ELF-1 (cell line): ENCODE measurements around the gene PLPP4.

Experiments
- DNase-seq: peaks from one replicate; pipeline ENCODE4 v3.0.0-alpha.2; 2016; ENCODE audit warnings: low read depth, low spot score

Gene PLPP4

DNA sequence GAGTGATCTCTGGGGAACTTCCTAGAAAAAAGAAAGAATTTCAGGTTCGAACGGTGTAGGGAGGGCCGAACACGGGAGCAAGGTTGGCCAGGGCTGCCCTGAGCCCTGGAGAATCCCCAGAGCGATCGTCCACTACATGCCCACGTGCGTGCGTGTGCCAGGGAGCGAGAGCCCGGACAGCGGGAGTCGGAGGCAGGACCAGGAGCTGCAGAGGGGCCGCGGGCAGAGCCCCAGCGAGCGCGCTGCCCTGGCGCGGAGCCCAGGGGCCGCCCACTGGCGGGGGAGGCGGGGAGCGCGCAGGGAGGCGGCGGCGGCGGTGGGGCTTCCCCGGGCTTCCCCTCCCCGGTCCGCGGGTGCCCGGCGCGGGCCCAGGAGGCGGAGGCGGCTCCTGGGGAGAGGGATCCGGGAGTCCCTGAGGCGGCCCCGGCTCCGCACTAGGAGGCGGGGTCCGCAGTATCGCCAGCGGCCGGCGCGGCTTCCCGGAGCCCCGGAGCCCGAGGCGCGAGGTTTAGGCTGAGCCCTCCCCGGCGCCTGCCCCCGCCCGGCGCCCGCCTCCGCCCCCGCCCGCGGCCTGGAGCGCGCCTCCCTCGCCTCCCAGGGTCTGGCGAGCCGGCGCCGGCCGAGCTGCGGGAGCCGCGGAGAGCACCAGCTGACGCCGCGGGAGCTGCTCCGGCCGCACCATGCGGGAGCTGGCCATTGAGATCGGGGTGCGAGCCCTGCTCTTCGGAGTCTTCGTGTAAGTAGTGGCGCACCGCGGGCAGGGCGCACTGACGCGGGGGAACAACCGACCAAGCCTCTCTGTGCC, at the start of gene PLPP4:
Gene PLPP4 (plus strand): TSS at position 602 of the 805 bp plus-strand sequence. CDS start 79 bp downstream, at position 681.
- peak; percentile 31 for DNase-seq

DNA sequence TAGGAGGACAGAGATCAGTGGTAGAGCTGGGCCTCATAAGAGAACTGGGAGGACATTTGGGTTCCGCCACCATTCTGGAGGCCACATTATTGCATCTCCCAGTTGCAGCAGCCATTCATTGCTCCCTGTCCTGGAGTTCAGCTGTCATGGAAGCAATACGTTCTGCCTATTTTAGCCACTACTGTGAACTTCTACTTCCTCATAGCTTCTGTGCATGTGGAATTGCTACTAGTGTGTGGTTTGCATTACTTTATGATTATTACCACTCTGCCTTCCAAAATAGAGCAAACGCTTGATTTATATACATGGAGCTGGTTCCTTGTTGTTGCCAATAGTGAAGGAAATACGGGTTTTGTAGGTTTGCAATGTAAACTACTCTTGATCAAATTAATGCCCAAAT, 47.2 kb upstream of the PLPP4 start:
- DNase-seq, result no peak

- no peak for DNase-seq
Measured at GRCh38 chr10:120414946-120415345, 42.1 kb upstream of the PLPP4 start.

DNA sequence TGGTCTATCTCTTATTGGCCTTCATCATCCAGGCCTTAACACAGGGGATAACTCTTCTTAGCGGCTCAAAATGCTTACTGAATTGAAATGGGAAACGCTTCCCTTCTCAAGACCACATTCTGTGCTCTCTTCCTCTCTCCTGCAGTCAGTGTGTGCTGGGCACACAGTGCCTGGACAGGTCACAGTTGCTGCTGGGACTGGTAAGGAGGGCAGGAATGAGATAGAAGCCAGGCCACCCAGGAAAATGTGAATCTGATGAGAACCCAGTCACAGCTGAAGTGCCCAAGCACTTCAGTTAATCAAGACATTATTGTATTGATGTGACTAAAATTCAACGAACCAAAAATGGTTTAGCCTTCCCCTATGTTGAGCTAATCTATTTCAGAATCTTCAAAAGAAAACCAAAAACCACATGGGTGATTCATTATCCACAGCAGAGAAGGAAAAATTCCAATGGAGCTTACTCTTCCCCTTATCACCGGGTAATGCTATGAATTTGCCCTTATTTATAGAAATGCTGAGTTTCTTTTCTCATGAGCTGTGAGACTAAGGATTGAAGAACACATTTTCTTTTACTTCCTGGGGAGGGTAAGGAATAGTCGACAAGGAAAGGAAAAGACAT, 41.2 kb upstream of the PLPP4 start:
- no peak for DNase-seq

- no peak for DNase-seq
Measured at GRCh38 chr10:120420421-120420820, 36.6 kb upstream of the PLPP4 start.

- no peak for DNase-seq
Measured at GRCh38 chr10:120421250-120421649, 35.8 kb upstream of the PLPP4 start.

DNA sequence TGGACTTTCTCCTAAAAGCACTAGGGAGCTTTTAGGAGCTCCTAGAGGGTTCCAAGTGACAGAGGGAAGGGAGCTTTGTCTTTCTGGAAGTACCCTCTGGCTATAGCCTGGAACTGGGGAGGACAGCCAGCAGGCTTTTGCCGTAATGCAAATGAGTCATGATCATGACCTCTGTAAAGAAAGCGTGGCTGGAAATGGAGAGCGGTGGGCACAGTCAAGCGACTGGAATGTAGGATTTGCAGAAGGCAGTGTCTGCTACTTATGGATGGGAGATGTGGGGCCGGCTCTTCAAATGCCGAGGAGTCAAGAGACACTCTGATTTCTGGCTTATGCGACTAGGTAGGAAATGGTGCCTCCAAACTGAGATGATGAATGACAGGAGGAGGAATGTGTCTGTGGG, 34.6 kb upstream of the PLPP4 start:
- peak; percentile 43 for DNase-seq

DNA sequence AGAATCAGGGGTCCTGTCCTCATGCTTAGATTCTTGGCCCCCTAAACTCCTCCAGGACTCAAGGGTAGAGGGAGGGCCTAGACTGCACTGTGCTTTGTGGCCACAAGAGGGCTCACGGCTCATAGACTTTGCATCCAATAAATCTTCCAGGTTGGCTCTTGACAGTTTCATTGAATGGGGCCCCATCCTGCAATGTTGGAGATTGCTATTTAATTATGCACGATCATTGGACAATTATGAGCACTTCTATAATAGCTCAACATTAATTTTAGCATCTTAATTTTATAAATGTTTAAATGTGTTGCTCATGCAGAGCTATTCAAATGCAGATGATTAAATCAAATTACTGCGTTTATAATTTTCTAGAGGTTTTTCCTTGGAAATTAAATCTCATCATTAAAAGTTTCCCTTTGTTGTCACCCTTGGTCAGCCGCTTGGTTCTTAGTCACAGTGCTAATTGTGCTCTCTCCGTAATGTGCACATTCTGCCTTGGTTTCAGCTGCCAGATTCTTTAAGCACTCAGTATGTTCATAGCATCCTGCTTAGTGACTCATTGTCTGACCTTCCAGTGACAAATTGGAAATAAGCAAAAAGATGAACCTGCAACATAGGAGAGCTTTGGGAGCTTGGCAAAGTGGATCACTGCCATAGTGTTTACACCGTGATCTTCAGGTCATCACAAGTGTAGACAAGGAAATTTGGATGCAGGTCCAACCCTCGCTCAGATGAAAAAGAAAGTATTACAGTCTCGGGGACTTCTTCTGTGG, 33.4 kb upstream of the PLPP4 start:
- peak; percentile 62 for DNase-seq

DNA sequence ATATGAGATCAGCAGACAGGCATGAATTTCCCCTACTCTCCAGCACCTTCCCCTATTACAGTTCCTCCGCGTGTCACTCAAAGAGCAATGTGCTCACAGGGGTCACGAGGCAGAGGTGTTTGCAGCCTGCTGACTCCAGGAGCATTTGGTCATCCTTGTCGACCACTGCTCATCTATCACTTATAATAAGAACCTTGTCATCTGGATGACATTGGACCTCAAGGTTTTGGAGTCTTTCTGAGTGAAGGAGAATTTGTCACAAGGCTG, 32.9 kb upstream of the PLPP4 start:
- DNase-seq, result no peak

DNA sequence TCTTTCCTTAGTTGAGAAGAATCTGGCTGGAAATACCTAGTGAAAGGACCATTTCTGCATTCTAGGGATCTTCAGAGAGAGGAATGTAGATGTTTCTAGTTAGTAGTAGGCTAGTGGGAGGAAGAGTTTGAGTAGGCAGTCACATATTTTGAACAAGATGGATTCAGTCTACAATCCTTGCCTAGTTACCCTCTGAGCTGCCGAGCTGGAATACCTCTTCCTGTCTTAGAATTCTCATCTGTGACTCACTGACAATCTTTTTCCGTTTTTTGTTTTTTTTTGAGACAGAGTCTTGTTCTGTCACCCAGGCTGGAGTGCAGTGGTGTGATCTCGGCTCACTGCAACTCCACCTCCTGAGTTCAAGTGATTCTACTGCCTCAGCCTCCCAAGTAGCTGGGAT, 30.7 kb upstream of the PLPP4 start:
- no peak for DNase-seq

DNA sequence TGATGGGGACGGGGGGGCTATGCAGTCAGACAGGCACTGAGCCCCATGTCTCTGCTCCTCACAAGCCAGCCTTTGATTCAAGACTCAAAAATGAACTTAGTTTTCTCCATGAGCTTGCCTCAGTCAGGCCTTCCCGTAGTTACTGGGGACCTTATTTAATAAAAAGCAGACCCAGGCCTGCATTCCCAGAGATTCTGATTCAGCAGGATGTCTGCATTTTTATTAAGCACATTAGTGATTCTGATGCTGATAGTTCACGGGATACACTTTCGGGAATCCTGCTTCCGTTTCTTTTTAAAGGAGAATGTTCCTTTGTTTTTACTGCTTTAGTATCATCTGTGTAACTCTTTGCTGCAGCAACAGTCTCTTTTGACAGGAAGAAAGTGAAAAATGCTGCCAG, 28.3 kb upstream of the PLPP4 start:
- DNase-seq, result no peak

DNA sequence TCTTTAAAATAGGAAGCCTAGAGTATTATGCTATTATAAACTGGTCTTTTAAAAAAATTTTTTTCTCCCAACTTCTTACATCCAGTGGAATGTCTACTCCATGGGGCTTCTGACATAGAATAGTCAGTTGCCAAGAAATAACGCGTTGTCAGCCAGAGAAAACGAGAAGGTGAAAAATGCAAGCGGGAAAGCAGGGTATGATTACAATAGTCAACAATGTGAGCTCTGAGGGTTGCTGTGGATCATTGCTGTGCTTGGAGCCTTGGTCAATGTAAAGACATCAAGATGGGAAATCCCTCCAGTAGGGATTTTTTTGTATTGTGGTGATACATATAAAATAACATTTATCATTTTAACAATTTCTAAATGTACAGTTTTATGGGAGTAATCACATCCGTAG, 27.6 kb upstream of the PLPP4 start:
- no peak for DNase-seq

- no peak for DNase-seq
Measured at GRCh38 chr10:120431251-120431651, 25.8 kb upstream of the PLPP4 start.

GRCh38 chr10:120432209-120432608, 24.8 kb upstream of the PLPP4 start:
- DNase-seq, result no peak

DNA sequence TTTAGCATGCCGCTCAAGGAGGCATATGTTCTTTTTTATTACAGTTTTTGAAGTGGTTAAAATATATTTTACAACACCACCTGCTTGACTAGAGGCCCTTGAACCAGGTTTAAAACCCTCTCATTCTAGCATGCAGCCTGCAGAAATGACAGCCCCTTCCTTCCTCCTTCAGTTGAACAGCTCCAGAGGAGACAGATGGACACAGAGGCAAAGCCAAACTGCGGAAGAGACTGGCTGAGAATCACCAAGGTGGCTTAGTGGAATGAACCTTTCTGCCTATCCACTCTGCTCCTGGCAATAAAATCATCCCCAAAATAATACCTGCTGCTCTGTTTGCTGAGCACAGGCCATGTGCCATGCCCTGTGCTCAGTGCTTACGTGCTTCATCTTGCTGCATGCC, 23.9 kb upstream of the PLPP4 start:
- DNase-seq, result no peak

DNA sequence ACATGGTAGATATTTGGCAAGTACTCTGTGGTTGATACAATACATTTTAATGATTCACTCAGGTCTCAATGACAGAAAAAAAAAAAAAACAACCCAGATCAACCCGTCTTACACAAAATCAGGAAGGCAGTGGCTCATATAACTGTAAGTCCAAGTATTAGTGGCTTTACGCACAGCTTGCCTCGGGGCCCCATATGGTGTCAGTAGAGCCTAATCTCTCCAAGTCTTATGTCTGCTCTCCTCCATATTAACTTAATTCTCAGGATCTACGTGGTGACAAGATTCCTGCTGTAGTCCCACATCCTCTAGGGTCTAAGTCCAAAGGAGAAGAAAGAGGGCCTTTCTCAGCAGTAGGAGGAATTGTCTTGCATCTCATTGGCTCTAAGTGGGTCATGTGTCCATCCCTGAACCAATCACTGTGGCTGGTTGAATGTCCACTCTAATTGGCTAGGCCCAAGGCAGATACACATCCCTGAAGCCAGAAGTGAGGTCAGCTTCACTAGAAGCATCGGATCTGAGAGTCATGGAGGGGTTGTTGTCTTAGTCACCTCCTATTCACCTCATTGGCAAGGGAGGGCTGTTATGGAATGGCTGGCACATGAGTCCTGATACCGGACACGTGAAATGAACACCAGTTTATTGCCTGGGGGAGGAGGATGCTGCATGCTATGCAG, 20.5 kb upstream of the PLPP4 start:
- DNase-seq, result no peak

GRCh38 chr10:120437541-120437940, 19.5 kb upstream of the PLPP4 start:
- no peak for DNase-seq

DNA sequence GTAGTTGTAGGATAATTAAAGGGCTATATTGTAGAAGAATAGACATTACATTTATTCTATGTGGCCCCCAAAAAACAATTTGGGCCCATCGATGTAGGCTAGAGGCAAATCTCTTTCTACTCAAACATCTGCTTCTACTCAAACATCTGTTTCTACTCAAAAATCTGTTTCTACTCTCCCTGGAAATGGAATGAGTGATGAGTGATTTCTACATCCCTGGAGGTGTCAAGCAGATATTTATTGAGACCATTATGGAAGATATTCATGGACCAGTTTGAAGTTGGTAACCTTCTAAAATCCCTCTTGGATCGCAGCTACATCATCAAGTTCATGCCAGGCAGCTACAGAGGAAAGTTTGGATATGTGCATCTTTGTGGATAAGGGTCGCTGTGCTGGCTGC, 5.1 kb upstream of the PLPP4 start:
- no peak for DNase-seq

GRCh38 chr10:120453319-120453718, 3.7 kb upstream of the PLPP4 start:
- no peak for DNase-seq

DNA sequence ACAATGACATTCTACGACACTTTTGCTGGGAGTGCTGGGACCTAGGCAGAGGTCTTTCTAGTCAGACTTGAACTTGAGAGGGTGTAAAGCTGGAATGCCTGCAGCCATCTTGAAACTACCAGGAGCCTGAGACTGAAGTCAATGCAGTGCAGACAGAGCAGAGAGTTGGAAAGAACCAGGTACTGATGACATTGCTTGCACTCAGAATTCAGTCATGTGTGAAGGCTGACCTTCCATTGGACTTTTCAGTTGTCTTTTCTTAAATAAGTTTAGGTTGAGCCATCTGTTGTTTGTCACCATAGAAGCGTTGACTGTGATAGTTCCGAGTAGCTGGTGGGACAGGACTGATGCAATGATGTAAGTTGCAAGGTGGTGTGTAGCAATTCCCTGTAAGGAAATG, 3.1 kb upstream of the PLPP4 start:
- DNase-seq, result no peak

DNA sequence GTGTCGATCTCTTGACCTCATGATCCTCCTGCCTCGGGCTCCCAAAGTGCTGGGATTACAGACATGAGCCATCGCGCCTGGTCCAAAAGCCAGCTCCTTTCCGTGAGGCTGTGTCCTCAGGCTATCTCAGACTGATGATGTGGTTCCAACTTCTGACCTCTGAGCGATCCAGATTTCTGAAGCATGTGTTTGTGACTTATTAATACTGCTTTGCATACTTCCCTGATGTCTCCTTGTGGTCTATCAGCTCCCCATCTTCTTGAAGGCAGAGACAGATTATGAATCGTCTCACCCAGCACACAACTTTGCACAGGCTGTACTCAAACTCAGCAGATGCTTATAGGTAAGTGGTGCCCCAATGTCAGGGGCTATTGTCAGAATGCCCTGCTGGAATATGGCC, 2.0 kb upstream of the PLPP4 start:
- DNase-seq, result no peak

DNA sequence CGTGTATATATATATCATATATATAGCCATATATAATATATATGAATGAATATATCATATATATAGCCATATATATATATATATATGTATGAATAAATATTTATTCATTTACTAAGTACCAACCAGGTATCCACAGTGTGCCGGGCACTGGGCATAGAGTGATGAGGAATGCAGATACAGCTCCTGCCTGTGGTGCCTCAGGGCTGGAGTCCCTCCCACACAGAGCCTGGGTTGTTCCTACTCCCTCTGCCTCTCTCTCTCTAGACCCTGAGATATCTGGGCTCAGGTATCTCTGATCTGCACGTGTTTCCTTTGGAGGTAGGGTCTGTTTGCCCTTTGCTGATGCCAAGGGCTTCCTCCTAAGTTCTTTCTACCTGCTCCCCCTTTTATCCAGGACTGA, 1.4 kb upstream of the PLPP4 start:
- DNase-seq, result peak; percentile 43
